GM21825 (cell line): Measurements from ENCODE around the gene GDPD5.

ENCODE experiments used
- ATAC-seq: cut with Tn5 transposase; IDR thresholded peaks from one replicate; pipeline ENCODE4 v1.9.1; 2021; ENCODE audit warnings: mild to moderate bottlenecking, moderate library complexity; ENCODE audit not compliant: unreplicated experiment

Gene GDPD5

DNA sequence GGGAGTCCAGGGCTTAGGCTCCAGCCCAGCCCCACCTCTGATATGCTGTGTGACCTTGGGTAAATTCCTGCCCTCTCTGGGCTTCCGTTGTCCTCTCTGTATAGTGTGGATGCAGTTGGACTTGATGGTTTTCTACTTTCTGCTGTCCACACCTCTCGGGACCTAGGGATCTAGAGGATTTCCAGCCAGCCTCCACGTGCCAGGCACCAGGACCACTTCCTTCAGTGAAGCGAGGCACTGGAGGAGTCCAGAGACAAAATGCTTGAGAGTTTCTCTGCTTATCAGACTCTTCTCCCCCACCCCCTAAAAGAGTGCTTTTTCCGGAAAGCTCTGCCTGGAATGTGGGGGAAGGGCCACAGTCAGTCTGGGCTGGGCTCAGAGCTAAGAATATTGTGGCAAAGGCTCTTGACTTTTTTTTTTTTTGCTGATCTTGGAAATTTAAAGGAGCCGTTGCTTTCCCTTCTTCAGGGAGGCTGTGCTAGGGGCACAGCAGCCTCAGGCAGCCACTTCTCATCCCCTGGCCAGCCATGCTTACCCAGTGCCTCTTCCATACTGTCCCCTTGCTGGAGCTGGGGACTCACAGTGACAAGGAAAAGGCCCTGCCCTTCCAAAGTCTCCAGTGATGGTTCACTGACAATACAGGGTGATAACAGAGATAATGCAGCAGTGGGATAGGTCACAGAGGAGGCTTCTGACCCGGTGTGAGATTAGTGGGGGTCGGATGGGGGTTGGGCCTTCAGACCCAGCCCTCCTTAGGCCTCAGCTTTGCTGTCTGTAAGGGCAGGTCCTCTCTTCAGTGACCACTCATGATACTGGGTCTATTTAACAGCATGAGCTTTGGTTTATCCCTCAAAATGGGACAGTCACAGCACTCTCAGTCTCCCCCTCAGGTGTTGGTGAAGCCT, 33.5 kb upstream of the GDPD5 start:
- ATAC-seq = no peak

DNA sequence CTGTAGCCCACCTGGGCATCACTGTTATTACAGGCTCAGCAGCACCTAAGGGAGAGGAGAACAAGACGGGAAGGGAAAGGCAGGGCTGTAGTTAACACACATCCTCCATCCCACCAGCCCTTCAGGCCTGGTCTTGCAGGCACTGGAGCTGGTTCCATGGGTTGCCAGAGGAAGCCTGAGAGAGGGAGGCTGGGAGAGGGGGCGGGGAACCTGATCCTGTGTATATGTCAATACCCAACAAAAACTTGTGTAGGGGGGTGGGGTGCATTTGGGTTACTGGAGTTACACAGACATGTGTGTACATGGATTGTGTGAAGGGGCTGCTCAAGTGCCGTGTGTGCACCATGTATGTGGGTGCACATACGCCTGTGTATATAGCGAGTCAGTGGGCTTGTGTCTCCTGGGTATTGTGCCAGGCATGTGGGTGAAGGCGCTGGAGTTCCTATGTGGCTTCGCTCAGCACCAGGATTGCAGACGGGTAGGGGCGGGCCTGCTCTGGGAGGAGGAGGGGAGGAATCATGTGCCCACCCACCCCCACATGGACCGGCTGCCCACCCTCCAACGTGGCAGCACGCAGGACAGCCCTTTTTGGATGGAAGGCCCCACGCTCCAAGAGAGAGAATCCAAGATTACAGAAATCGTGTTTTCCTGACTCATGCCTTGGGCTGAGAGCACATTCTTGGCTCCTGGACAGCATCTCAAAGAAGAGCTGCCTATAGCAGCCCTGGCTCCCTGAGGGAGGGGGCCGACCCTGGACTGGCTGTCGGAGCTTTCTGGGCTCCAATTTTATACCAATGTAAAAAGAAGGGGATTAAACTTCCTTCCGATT, 32.1 kb upstream of the GDPD5 start:
- ATAC-seq = no peak

DNA sequence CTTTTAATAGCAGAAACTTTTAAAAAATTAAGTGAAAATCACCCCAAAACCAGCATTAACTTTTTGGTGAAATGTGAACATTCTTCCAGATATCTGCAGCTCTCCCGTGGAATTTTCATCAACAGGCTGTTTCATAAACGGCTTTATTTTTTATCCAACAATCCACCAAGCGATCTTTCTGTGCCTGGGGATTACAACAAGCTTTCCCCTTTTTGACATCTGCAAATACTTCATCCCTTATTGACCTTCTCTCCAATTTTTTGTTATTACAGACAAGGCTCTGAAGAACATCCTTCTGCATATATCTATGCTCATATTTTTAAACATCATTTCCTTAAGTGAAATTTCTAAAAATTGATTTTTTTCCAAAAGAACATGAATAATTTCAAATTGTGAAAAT, 30.5 kb upstream of the GDPD5 start:
- no peak for ATAC-seq

DNA sequence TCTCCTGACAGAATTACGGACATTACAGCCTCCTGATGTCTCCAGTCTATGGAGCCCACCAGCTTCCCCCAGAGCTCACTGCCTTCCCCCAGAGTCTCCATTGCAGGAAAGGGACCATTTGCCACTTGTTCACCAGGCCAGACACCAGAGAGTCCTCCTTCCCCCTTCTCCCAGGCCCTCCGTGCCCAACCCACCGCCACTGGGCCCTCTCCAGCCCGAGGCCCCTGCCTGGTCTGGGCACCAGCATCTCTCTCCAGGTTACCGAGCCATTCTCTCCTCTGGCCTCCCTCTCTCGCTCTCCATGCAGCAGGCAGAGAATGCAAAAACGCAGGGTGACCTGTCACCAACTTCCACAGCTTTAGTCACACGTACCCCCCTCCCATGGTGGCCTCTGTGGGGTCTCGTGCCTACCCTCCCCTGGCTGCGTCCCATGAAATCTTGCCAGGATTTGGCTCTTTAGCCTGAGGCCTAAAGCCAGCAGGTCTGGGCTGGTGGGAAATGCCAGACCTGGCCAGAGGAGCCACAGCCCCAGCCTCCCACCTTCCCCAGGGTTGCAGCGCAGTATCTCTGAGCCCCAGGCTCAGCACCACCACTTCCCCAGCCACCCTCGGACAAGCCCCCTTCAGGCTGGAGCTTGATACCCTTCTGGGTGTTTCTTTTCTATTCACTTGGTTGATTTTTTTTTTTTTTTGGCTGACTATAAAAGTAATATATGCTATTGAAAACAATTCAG, 29.5 kb upstream of the GDPD5 start:
- ATAC-seq = no peak

DNA sequence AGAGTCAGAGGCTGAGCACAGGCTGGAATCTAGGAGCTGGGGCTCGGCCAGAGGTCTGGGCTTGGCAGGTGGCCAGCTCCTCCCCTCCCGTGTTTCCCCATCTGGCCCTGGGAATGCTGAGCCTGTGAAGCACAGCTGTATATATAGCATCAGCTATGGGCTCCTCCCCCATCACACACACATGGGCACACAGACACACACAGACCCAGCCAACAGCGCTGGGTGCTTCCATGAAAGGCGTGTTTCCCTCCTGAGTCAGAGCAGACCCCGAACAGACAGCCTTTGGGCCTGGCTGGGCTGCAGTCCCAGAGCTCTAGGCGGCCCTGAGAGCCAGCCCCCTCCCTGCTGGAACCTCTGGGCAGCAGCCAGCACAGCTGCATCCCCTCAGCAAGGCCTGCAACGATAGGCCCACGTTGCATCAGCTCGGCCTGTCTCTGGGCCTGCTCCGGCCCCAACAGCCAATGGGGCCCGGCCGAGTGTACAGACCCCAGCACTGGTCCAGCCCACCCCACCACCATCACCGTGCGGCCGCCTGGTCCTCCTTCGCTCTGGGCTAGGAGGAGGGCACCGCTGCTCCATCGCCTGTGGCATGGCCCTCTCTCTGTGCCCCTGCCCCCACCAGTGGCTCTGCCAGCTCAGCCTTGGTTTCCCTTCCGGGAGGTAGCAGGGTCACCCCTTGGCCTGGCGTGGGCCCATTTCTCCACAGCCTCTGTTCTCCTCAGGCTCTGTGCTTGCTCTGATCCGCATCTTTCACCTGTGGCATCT, 28.7 kb upstream of the GDPD5 start:
- ATAC-seq = no peak

DNA sequence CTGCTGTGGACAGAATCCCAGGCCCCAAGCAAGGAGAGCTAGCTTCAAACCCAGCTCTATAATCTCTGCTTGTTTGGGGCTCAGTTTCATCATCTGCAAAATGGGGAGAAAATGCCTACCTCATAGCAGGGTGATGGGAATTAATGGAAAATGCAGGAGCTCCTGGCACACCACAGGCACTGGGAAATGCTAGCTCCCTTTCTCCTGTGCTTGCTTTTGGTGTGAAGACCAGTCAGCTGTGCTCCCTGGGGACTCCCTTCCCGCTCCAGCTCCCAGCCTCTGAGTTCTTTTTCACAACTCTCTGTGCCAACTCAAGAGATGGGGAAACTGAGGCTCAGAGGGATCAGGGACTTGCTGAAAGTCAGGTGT, 28.1 kb upstream of the GDPD5 start:
- no peak for ATAC-seq

DNA sequence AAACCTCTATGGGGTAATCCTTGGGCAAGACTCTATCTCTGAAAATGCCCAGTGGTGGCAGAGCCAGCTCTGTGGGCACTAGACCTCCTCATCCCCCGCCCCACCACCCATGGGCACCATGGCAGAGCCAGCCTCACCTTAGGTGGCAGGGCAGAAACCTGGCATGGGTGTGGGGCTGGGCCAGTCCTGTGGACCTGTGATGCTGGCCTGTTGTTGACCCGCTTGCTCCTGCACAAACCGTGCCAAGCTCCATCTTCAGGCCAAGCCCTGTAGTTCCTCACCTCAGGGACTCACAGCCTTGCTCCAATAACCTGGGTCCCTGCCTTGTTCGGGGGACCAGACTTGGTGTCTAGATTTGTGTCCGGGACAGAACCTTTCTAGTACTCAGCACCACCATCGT, 27.4 kb upstream of the GDPD5 start:
- no peak for ATAC-seq

DNA sequence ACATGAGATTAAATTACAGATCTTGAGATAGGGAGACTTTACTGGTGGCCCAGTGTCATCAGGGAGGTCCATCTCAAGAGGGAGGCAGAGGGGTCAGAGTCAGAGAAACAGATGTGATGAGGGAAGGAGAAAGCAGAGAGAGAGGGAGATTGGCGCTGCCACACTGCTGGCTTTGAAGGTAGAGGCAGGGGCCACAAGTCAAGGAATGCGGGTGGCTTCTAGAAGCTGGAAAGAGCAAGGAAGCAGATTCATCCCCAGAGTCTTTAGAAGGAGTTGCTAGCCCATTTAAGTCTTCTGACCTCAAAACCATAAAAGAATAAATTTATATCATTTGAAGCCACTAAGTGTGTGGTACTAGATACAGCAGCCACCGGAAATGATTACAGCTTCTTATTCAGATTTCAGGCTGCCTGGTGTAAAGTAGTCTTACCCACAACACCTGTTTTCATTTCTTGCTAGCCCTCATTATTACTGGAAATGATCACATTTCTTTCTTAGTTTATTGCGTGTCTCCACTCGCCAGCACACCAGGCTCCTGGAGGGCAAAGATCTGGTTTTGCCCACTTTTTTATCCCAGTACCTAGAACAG, 23.7 kb upstream of the GDPD5 start:
- ATAC-seq = no peak

DNA sequence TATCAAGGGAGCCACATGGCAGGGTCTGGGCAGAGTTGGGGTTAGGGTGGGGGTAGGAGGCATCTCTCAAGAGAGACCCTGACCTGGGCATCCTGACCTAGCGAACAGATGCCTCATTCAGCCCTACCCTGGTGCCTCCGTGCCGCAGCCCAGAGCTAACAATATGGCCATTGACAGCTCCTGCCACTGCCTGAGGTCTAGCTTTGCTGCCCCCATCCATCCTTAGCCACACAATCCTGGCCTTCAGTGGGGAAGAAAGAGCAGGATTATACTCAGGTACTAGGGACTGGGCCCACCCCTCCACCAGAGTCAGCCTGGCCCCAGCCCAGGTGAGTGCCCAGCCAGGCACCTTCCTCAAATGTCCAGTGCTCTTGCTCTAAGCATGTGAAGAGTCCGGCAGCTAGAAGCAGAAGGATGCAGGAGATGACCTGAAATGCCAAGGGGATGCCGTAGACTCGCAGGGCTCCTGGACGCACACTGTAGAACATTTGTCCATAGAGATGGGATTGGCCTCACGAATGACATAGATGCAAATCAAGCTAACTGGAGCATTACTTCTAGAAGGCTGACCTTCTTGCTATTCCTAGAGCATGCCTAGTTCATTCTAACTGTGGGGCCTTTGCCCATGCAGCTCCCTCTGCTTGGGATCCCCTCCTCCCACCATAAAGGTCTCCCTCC, 23.0 kb upstream of the GDPD5 start:
- ATAC-seq = no peak

DNA sequence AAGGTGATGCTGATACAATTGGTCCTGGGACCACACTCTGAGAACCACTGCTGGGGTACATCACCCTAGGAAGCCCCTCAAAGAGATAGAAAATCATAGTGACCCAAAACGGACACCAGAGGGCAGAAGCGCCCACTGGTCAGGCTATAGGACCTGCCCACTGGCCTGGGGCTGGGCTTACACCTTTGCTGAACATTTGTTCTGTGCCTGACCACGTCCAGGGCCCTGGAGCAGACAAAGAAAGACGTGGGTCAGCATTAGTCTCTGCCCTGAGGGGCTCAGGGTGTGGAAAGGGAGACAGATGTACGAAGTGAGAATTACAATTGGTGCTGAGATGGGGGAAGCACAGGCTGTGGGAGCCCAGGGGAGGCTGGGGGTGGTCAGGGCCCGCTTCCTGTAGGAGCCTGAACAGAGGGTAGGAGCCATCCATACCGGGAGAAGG, 21.9 kb upstream of the GDPD5 start:
- ATAC-seq = no peak

DNA sequence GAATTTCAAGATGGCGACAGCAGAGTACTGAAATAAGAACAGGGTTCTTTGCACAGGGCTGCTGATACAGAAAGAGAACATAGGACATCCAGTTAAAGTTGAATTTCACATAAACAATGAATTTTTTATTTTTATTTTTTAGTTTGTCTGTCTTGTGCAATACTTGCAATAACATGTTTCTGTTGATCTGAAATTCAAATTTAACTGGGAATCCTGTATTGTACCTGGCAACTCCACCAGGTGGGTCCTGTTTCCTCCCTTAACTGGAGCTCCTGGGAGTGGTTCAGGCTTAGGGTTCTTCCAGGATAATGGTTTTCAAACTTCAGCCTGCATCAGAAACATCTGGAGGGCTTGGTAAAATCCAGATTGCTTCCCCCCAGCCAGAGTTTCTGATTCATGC, 21.4 kb upstream of the GDPD5 start:
- no peak for ATAC-seq

DNA sequence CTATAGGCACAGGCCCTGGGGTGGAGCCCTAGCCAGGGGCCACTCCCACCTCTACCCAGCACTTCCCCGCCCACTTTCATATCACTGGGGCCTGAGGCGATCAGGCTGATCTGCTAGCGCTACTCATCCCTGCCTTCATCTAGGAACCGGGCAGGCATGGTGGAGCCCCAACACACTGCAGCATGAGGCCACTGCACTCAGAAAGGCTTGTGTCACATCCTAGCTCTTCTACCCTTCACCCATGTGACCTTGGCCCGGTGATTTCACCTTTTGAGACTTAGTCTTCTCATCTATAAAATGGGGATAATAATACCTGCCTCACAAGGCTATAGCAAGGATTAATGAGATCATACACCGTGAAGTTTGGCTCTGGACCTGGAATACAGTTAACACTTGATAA, 18.1 kb upstream of the GDPD5 start:
- ATAC-seq = no peak

DNA sequence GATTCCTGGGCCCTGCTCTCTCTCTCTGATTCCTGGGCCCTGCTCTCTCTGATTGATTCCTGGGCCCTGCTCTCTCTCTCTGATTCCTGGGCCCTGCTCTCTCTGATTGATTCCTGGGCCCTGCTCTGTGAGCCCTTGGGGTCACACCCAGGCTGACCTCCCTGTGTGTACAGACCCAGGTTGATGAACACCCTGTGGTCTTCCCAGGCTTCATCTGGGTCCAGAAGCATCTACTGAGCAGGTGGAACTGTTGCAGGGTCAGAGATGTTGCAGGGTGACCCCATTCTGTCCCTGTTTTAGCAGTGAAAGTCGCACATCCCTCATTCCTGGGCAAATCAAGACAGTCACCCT, 16.3 kb upstream of the GDPD5 start:
- no peak for ATAC-seq

DNA sequence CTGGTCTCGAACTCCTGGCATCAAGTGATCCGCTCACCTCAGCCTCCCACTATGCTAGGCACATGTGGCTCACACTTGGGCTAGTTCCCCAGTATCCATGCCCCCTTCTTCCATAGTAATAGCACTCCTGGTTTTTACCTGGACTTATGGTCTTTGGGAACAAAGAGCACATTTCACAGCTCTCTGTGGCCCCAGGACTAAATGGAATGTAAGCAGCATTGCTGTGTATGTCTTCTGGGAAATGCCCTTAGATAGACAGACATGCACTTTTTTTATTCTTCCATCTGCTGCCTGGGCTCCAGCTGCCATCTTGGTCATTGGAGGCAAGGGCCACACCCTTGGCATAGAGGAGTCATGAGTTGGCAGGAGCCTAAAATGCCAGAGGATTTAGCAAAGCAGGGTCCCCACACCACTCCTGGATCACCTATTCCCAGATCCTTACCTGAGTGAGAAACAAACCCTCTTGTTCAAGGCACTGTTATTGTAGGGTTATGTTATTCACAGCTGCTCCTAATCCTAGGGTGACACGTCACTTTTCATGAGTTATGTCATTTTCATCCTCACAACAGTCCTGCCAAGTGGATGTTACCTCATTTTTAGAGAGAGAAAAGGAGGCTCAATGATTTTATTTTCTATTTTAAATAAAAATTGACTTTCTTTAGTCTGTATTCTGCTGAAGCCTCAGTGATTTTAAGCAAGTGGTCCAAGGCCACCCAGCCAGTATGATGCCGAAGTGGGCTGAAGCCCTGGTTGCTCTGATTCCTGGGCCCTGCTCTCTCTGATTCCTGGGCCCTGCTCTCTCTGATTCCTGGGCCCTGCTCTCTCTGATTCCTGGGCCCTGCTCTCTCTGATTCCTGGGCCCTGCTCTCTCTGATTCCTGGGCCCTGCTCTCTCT, 15.7 kb upstream of the GDPD5 start:
- no peak for ATAC-seq

DNA sequence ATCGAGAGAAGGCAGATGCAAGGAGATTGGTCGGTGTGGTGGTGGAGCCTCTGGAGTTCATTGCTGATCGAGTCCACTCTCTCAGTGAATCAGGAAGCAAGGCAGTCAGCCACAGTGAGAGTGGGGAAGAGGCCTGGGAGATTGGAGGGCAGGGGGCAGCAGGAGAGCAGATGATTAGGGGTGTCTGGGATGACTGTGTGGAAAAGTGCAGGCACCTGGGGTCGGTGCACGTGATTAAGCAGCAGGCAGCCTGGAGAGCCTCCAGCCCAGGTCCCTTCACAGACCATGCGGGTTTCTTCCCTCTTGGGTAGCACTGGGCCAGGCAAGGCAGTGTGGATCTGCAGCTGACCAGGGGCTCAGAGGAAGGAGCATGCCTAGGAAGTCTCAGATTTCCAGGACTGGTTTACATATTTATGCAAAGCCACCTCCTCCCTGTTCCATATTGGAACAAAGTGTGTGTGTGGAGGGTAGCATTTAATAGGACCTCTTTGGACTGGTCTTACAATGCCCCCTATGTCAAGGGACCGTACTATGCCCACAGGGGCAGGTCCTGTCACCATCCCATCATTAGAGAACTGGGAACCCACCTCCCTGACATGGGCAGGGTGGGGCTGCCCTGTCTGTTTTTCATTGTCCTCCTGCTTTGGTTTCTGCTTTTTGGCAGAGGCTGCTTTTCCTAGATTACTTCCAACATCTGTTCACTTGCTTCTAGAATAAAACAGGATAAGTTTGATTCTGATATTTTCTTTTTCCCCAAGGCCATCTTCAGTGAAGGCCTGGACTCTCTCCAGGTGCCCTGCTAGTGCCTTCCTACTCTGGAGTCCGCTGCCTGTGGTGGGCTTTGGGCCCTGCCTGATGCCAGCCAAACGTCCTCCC, 14.0 kb upstream of the GDPD5 start:
- no peak for ATAC-seq

DNA sequence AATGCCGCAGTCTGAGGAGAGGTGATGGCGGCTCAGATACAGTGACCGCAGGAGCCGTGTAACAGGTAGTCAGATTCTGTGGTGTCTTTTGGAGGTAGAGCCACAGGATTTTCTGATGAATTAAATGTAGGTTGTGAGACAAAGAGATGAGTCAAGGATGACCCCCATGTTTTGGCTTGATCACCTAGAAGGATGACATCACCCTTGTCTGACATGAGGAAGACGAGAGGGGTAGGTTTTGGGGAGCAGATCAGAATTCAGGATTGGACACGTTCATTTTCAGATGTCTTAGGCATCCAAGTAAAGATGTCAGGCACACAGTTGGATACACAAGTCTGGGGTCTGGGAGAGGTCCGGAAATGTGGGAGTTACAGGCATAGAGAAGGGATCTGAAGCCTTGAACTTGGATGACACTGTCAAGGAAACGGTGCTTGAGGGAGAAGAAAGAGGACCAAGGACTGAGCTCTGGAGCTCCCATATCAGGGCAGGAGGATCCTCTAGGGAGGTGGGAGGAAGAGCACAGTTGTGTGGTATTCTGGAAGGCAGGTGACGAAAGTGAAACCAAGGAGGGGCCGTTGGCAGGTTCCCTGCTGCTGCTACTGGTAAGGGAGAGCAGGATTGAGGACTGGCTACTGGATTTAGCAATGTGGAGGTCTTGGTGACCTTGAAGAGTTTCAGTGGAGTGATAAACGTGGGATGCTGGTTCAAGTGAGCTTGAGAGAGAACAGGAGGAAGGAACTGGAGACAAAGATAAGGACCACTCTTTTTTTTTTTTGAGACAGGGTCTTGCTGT, 12.6 kb upstream of the GDPD5 start:
- no peak for ATAC-seq

DNA sequence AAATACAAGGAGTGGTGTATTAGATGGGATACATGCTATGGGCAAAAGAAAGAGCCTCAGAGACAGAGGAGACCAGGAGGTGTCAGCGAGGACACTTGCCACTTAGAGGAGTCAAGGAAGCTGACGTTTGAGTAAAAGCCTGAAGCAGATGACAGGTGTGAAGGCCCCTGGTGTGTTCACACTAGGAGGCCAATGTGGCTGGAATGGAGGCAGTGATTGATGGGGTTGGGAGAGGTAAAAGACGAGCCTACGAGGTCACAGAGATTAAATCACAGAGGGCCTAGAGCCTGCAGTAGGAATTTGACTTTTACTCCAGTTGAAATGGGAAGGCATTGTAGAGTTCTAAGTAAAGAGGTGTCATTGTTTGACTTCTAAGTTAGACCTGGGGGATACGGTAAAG, 12.0 kb upstream of the GDPD5 start:
- no peak for ATAC-seq
